Inferior parietal cortex (tissue), 1 donor: ENCODE results near the gene ZYG11B.
"Not testable (repeated sequence)": the region's sequence is repeated elsewhere in the genome, so short reads cannot be mapped to it uniquely, and the experiment has no call there.

ENCODE experiments used
- DNase-seq: peaks from one replicate; pipeline ENCODE4 v3.0.0-alpha.2; 2016; ENCODE audit errors: extremely low spot score

Gene ZYG11B

DNA sequence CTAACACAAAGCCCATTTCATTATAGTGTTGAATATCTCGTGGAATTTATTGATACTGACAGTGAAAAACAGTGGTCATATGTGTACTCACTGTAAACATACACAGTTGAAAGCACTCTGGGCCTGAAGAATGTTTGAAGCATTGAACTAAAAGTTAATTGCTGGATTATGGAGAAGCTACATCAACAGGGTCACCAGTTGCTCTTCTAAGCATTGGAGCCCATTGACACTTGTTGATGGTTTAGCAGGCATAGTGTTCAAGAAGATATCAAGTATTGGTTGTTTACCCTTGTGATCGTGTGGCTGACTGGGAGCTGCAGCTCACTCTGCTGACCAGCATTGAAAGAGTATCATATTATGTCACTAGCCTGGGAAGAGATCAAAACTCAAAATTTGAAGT is 126.6 kb downstream of the ZYG11B start:
- no peak for DNase-seq

DNA sequence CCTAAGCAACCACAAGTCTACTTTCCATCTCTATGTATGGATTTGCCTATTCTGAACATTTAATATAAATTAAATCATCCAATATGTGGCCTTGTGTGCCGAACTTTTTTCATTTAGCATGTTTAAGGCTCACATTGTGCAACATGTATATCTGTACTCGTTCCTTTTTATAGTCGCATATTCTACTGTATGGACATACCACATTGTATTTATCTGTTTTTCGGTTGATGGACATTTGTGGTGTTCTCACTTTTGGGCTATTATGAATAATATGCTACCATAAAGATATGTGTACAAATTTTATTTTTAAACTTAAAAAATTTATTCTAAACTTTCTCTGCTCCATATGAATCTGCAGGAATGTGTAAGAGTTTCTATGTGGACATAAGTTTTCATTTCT is 129.3 kb downstream of the ZYG11B start:
- no peak for DNase-seq

DNA sequence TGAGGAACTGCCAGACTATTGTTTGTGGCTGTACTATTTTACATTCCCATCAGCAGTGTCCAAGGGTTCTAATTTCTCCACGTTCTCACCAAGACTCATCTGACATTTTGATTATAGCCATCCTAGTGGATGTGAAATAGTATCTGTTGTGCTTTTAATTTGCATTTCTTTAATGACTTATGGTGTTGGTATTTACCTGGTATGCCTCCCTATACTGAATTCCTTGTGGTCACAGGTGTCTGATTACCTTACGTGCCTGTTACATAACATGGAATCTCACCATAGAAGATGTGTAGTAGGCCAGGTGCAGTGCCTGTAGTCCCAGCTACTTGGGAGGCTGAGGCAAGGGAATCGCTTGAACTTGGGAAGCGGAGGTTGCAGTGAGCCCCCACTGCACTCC is 129.8 kb downstream of the ZYG11B start:
- no peak for DNase-seq

DNA sequence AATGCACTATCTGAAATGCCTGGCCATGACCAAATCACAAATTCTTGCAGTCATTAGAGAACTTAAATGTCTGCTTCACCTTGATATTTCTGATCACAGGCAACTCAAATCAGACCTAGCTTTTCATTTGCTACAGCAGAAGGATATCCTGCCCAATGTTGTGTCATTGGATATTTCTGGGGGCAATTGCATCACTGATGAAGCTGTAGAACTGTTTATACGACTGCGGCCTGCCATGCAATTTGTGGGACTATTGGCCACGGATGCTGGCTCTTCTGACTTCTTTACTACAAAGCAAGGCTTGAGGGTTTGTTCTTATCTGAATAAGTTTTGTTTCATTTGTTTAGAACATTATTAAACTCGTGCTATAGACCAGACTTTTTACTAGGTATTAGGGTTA is 131.2 kb downstream of the ZYG11B start:
- no peak for DNase-seq

DNA sequence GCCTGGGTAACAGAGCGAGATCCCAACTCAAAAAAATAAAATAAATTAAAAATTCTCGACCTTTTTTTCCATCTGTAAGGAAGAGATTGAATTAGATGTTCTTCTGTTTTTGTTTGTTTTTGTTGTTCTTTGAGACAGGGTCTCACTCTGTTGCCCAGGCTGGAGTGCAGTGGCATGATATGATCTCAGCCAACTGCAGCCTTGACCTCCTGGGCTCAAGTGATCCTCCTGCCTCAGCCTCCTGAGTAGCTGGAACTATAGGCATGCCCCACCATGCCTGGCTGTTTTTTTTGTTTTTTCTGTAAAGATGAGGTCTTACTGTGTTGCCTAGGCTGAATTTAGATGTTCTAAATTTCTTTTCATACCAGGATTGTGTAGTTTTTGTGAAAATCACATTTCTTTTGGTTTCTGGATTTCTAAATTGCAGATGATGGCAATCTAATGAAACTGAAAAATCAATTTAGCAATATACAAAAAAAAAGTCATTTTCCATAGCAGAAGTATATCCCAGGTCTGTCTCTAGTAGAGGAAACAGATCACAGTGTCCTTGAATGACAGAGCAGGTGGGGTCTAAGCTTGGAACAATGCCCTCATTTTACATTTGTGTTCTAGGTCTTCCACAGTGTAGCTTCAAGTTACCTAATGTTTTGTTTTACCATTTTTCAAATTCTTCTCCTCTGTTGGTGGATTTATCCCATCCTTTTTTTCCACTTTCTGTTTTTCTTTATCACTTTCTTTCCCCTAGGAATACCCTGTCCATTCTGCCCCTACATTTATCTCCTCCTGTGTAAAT is 136.6 kb downstream of the ZYG11B start:
- DNase-seq = no peak

DNA sequence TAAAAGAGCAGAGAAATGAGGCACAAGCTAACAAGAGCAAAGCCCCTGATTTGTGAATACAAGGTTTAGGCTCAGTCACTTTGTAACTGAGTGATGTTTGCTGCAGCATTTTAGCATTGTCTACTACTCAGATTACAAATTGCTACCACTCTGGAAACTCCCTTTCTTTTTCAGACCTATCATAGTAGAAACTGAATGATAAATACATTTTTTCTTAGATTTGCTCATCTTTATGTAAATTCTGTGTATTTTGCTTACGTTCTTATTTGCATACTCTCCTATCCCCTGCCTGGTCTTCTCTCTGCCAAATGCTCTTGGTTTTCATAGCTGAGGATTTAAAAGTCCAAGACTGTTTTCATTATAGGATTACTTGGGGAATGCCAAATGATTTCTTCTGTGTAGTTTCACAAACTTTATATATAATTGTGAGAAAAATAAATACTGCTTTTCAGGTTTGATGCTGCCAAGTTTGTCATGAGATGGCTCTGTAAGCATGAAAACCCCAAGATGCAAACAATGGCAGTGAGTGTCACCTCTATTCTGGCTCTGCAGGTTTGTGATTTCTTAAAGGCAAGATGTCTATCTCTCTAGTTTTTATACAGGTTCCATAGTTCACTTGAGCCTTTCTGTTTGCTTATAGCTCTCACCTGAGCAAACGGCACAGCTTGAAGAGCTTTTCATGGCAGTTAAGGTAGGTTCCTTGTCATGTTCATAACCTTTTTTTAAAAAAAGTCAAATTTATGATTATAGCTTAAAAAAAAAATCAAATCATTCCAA is 141.0 kb downstream of the ZYG11B start:
- DNase-seq = no peak

DNA sequence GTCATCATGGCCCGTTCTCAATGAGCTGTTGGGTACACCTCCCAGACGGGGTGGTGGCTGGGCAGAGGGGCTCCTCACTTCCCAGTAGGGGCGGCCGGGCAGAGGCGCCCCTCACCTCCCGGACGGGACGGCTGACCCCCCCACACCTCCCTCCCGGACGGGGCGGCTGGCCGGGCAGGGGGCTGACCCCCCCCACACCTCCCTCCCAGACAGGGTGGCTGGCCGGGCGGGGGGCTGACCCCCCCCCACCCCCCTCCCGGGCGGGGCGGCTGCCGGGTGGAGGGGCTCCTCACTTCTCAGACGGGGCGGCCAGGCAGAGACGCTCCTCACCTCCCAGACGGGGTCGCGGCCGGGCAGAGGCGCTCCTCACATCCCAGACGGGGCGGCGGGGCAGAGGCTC is 143.5 kb downstream of the ZYG11B start:
- DNase-seq = not testable (repeated sequence)

DNA sequence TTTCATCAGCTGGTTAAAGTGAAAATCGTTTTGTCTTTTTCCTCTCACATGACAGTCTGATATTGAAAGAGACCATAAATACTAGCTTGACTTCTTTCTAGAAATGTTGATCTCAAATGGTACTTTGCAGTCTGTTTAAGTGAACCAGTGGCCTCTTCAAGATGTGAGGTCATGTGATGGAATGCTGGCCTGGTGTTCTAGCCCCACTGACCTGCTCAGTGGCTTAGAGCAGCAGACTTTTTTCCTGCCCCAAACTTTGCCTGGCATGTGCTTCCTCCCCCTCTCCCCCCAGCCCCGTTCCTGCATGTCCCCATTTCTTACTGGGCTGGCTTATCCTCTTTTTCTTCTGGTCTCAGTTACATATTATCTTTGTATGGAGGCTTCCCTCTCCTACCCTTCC is 150.6 kb downstream of the ZYG11B start:
- no peak for DNase-seq
